Sigmoid colon (tissue), 4 donors: ENCODE data around the gene GPR3.

Source experiments
- EP300 ChIP-seq, 4 donors: sonication (generic); formaldehyde crosslinking; IDR thresholded peaks; one replicate each; pipeline ENCODE4 v1.6.1; 2017; ENCODE audit warnings: antibody characterized with exemption in 4 of 4
- POLR2A ChIP-seq, 2 donors: fragments of 450-650 bp; IDR thresholded peaks; one replicate each; pipeline ENCODE4 v1.6.1; 2016; ENCODE audit warnings: antibody characterized with exemption in 2 of 2, mild to moderate bottlenecking in 2 of 2, moderate library complexity in 2 of 2
- POLR2AphosphoS5 ChIP-seq, 4 donors: sonication (generic); formaldehyde crosslinking; IDR thresholded peaks; one replicate each; pipeline ENCODE4 v1.6.1; 2017; ENCODE audit warnings: antibody characterized with exemption in 4 of 4
- TF ChIP-seq, protein P1 (sequence below), 4 experiments: fragments of 450-650 bp in 3 of 4; fragments of 200-600 bp in 1 of 4; IDR thresholded peaks; one replicate each; pipeline ENCODE4 v1.5.1; 2016 to 2019; ENCODE audit warnings: antibody characterized with exemption in 4 of 4, mild to moderate bottlenecking in 3 of 4, moderate library complexity in 2 of 4

DNA sequence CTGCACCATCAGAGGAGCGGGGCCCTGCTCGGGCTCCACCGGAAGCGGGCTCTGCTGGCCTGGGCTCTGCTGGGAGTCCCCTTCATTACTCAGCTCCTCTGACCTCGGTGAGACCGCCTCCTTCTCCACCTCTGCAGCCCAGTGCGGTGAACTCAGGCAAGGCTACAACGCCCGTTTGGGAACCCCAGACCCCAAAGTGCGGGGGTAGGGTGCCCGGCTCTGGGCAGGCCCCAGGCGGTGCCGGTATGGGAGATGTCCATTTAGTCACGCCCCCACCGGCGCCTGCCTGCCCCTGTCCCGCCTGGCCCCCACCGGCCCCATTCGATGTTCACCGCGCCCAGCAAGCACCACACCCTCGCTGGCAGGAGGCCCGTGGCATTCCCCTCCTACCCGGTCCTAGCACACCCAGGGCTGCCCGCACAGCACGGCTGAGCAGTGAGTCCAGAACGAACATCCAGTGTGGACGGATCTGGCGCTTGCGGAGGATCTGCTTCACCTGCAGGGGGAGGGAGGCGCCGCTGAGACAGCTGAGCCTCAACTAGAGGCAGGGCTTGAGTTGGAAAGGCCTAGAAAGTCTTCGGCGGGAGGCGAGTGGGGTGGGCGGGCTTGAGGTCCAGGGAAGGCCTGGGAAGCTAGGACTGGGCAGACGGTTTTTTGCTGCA, 35.7 kb upstream of the GPR3 start:
- no peak for TF ChIP-seq POLR2A (IDR thresholded peaks at IDR 0.05)
- TF ChIP-seq EP300 (IDR thresholded peaks at IDR 0.05), result no peak
- TF ChIP-seq, protein P1, sequence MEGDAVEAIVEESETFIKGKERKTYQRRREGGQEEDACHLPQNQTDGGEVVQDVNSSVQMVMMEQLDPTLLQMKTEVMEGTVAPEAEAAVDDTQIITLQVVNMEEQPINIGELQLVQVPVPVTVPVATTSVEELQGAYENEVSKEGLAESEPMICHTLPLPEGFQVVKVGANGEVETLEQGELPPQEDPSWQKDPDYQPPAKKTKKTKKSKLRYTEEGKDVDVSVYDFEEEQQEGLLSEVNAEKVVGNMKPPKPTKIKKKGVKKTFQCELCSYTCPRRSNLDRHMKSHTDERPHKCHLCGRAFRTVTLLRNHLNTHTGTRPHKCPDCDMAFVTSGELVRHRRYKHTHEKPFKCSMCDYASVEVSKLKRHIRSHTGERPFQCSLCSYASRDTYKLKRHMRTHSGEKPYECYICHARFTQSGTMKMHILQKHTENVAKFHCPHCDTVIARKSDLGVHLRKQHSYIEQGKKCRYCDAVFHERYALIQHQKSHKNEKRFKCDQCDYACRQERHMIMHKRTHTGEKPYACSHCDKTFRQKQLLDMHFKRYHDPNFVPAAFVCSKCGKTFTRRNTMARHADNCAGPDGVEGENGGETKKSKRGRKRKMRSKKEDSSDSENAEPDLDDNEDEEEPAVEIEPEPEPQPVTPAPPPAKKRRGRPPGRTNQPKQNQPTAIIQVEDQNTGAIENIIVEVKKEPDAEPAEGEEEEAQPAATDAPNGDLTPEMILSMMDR (IDR thresholded peaks at IDR 0.05), result no peak
- TF ChIP-seq POLR2AphosphoS5 (IDR thresholded peaks at IDR 0.05), result no peak
